HG02623 (cell line): ENCODE results near the gene SP140L.
"Not testable (repeated sequence)": the region's sequence is repeated elsewhere in the genome, so short reads cannot be mapped to it uniquely, and the experiment has no call there.

Experiments used
- ATAC-seq: cut with Tn5 transposase; IDR thresholded peaks from one replicate; pipeline ENCODE4 v1.9.1; 2021; ENCODE audit warnings: moderate library complexity; ENCODE audit not compliant: unreplicated experiment

SP140L gene

DNA sequence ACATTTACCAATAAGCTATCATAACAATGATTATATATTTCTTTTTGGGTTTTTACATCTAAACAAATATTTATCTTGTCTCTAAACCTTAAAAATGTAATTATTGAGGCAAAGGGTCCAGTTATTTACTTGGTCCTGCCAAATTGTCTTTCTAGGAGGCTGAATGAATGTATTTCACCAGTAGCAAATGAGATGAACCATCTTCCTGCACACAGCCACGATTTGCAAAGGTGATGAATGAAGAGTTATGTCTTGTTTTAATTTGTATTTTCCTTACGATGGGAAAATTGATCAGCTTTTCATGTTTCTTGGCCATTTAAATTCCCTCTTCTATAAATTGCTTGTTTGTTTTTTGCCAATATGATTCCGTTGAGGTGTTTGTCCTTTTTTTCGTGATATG lies 90.4 kb downstream of the SP140L start:
- no peak for ATAC-seq

- ATAC-seq: no peak
These were observed 91.5 kb downstream of the SP140L start for GRCh38 chr2:230418341-230419016.

- no peak for ATAC-seq
These were observed 92.2 kb downstream of the SP140L start for GRCh38 chr2:230419181-230419580.

DNA sequence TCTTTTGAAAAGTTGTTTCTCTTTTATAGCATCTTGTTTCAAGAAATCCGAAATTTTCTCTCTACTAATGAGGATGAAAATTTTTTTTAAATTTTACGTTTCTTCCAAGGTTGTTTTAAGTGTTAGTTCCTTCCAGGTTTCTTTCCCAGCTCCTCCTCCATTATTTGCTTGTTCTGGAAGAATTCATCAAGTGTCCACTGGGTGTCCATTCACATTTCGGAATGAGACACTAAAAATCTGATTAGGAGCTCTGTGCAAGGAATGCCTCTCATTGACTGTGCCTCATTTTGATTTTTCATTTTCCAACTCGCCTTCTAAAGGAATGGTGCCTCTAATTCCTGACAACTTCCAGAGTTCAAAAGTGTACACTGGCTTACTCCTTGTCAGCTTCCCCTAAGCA lies 95.2 kb downstream of the SP140L start:
- no peak for ATAC-seq

GRCh38 chr2:230423851-230424458 lies 97.0 kb downstream of the SP140L start:
- no peak for ATAC-seq

GRCh38 chr2:230425377-230425776 lies 98.4 kb downstream of the SP140L start:
- no peak for ATAC-seq

- no peak for ATAC-seq
These were observed 102.5 kb downstream of the SP140L start for GRCh38 chr2:230429513-230429912.

- no peak for ATAC-seq
These were observed 104.2 kb downstream of the SP140L start for GRCh38 chr2:230430957-230431910.

GRCh38 chr2:230434677-230435324 lies 107.8 kb downstream of the SP140L start:
- ATAC-seq: no peak

DNA sequence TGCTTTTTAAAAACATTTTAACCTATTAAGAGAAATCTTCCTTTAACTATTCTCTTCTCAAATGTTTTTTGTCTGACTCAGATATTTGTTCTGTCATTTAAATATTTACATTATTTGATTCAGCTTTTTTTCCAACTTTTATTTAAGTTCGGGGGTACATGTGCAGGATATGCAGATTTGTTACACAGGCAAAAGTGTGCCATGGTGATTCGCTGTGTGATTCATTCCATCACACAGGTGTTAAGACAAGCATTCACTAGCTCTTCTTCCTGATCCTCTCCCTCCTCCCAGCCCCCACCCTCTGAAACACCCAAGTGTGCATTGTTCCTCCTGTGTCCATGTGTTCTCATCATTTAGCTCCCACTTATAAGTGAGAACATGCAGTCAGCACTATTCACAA lies 108.4 kb downstream of the SP140L start:
- no peak for ATAC-seq

DNA sequence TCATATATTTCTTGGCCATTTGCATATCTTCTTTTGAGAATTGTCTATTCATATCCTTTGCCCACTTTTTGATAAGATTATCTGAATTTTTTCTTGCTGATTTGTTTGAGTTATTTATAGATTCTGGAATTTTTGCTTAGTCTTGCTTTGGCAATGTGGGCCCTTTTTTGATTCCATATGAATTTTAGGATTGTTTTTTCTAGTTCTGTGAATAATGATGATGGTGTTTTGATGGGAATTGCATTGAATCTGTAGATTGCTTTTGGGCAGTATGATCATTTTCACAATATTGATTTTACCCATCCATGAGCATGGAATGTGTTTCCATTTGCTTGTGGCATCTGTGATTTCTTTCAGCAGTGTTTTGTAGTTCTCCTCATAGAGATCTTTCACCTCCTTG lies 112.1 kb downstream of the SP140L start:
- ATAC-seq: not testable (repeated sequence)

- no peak for ATAC-seq
These were observed 112.6 kb downstream of the SP140L start for GRCh38 chr2:230439590-230439989.

GRCh38 chr2:230441227-230441897 lies 114.4 kb downstream of the SP140L start:
- ATAC-seq: no peak

DNA sequence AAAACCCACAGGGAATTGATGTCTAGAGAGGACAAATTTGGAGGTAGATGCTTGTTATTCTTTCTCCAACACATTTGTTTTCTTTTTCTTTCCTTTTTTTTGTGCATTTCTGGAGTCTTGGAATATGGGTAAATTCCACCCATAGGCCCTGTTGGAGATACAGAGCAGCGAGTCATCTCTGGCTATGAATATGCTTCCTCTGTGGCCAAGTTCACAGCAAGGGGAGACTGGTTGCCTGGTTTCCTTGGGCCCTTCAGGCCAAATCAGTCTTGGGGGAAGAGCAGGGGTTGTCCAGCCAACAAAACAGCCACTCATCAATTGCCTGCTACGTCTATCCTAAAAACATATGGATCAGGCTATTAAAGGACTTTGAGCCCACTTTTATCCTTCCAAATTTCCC lies 116.5 kb downstream of the SP140L start:
- ATAC-seq: no peak

DNA sequence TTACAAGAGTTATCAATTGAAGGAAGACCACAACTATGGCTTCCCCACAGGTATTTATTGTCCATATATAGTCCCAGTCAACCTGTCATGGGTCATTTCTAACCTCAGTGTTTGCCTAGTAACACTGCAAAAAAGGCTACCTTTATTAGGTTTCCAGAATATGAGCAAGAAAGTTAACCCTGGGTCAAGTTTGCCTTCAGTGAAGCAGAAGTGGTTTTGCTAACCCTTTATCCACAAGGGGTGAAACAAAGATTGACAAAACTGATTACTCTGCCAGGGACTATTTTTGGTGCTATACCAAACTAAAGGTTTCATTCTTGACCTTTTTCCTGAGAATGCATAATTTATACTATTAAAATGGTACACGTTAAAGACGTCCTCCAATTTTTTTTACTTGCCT lies 117.8 kb downstream of the SP140L start:
- ATAC-seq: no peak

GRCh38 chr2:230447036-230447435 lies 120.0 kb downstream of the SP140L start:
- no peak for ATAC-seq

DNA sequence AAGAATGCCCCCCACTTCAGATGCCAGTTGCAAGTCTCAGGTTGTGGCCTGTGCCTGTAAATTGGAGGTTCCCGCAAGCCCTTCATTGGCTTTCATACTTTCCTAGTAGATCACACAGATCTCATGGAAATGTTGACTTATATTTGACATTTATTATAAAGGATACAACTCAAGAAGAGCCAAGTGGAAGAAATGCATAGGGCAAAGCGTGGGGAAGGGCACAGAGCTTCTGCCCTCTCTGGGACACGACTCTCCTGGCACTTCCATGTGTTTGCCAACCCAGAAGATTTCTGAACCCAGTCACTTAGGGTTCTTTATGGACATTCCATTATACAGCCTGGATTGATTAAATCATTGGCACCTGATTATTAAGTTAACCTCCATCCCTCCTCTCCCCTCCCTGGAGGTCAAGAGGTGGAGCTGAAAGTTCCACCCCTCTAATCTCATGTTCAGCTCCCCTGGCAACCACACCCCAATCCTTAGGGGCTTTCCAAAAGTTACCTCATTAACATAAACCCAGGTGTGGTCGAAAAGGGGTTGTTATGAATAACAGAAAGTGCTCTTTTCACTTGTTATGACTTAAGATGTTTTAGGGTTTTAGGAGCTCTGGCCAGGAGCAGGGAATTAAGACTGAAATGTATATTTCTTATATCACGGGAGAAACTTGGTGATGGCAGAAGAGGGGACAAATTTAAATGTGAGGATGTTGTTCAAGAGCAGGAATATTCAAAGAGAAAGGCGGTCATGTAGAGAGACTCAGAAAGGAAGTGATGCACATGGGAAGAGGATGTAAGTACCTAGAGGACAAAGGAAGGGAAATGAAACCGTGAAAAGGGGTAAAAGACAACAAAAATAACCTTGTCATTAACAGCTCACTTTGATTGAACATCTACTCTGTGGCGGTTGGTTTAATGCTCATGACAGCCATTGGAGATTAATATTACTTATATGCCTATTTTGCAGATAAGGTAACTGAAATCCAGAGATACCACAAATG lies 120.8 kb downstream of the SP140L start:
- ATAC-seq: peak; percentile 67

- ATAC-seq: no peak
These were observed 123.0 kb downstream of the SP140L start for GRCh38 chr2:230449901-230450467.

- no peak for ATAC-seq
These were observed 126.0 kb downstream of the SP140L start for GRCh38 chr2:230453006-230453405.
